Effector memory CD8-positive, alpha-beta T cell (primary cell): ENCODE results near the gene ASF1A.
A peak's percentile ranks its signal among the peaks of the same experiment; 100 is the strongest.

Source experiments
- ATAC-seq: fragments of 150-1000 bp; cut with Tn5 transposase; replicated peaks from 2 replicates; pipeline ENCODE4 v1.10.0; 2021; ENCODE audit warnings: mild to moderate bottlenecking, moderate library complexity
- DNase-seq, 3 experiments: peaks; one replicate each; pipeline ENCODE4 v3.0.0; 2021
- H3K27ac Mint-ChIP-seq, 2 donors: one replicate each; pipeline ENCODE4 v1.8.0; 2022; ENCODE audit warnings: mild to moderate bottlenecking in 2 of 2, mixed read lengths in 2 of 2, moderate library complexity in 2 of 2
- H3K27me3 Mint-ChIP-seq, 2 donors: one replicate each; pipeline ENCODE4 v1.8.0; 2022; ENCODE audit warnings: mixed read lengths in 2 of 2
- H3K36me3 Mint-ChIP-seq: one replicate; pipeline ENCODE4 v1.8.0; 2022; ENCODE audit warnings: mild to moderate bottlenecking, moderate library complexity, mixed read lengths; ENCODE audit not compliant: insufficient read depth
- H3K4me1 Mint-ChIP-seq, 2 donors: one replicate each; pipeline ENCODE4 v1.8.0; 2022; ENCODE audit warnings: low read depth in 2 of 2, mixed read lengths in 2 of 2
- H3K4me3 Mint-ChIP-seq, 2 donors: one replicate each; pipeline ENCODE4 v1.8.0; 2022; ENCODE audit warnings: mild to moderate bottlenecking in 2 of 2, mixed read lengths in 2 of 2, moderate library complexity in 2 of 2
- H3K9me3 Mint-ChIP-seq, 2 donors: one replicate each; pipeline ENCODE4 v1.8.0; 2022; ENCODE audit warnings: mixed read lengths in 2 of 2

ASF1A gene

DNA sequence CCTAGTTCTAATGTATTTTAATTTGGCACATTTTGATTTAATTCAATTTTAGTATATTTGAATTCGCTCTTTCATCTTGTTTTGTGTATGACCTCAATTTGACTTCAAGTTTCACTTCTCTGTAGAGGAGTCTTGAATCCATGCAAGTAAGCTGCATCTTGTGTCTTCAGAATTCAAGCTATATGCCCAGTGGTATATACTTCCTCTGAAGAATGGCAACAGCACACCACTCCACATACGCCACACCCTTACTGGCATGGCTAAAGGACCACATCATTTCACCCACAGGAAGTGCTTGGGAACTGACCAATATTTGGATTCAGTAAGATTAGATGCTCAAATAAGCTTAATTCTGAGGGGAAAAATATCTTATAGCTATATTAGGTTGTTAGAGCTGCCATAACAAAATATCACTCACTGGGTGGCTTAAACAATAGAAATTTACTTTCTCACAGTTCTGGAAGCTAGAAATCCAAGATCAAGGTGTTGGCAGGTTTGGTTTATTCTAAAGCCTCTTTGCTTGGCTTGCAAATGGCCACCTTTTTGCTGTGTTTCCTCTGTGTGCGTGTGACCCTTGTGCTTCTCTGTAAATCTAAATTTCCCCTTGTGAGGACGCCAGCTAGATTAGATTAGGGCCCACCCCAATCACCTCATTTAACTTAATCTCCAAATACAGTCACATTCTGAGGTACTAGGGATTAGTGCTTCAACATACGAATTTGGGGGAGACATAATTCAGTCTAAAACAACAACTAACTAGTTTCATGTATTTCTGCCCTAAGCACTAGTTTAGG is 2.8 kb upstream of the ASF1A start:
- H3K27ac Mint-ChIP-seq: peak overlapping the region; percentile 97 to 98
- no peaks in the 10 kb centered on the region for H3K9me3 Mint-ChIP-seq
- ATAC-seq: no peak
- H3K4me3 Mint-ChIP-seq: peak overlapping the region; percentile 98 to 100
- DNase-seq: no peak
- H3K4me1 Mint-ChIP-seq: peaks cover 44 to 60% of the 10 kb centered on the region in 2 donors
- peaks cover 32% of the 10 kb centered on the region for H3K36me3 Mint-ChIP-seq
- H3K27me3 Mint-ChIP-seq: no peaks in the 10 kb centered on the region

DNA sequence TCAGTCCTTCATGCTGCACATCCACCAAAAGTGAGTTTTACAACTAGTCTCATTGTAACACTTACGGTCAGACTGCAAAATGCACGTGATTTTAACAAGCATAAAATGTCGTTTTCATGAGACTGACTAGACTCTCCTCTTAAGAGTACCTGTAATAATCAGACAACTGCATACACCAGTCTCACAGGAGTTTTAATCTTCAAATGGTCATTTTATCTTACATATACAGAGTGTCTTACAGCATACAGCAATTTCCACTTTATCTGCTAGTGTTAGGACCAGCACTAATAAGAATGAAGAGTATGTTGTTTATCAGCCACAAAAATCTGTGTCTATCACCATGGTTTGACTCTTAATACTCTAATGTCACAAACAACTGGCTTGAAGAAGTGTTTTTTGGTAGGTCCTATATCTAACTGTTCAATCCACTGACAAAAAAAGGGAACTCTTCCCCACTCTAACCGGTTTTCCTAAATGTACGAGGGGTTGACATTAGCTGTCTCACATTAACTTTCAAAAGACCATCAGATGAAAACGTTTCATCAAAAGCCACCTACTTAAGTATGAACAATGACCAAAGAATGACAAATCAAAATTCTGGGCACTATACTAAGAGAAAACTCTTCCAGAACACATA is 1.5 kb upstream of the ASF1A start:
- H3K9me3 Mint-ChIP-seq: no peaks in the 10 kb centered on the region
- H3K4me3 Mint-ChIP-seq: peak overlapping the region; percentile 98 to 100
- H3K4me1 Mint-ChIP-seq: peaks cover 39 to 53% of the 10 kb centered on the region in 2 donors
- peaks cover 29% of the 10 kb centered on the region for H3K36me3 Mint-ChIP-seq
- H3K27ac Mint-ChIP-seq: peak overlapping the region; percentile 97 to 98
- no peak for ATAC-seq
- no peak for DNase-seq
- H3K27me3 Mint-ChIP-seq: no peaks in the 10 kb centered on the region

DNA sequence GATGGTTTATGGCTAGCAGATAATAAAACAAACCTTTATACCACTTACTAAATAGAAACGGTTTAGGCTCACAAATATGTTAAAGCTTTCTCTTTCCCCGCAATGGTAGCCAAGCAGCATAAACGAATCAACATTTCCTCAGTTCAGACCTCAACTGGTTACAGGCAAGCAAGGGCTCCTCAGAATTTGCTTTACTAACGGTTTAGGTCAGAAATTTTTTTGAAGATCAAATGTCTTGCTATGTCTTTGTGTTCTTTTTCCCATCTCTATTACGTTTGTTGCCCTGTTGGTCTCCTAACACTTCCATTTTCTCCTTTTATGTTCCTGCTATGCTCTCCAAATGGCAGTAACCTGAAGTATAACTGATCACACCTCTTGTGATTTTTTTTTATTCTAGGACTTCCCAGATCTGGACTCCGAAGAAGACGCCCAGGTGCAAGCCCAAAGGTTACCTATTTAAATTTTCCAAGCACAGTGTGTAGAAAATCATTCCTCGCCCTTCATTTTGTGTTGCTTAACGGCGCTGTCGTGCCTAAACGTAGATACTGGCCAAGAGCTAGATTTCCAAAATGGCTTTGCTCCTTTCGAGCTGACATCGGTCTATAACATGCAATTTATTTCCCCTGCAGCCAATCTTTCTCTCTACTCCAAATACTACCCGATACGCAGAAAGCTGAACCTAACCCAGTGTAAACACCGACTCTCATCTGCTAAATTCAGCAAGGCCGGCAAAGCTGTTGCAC is 717 bp upstream of the ASF1A start:
- Mint-ChIP-seq H3K36me3 (peaks cover 29% of the 10 kb centered on the region), H3K4me1 (peaks cover 41 to 56% of the 10 kb centered on the region in 2 donors), H3K4me3 (peak overlapping the region; percentile 98 to 100), H3K9me3 (no peaks in the 10 kb centered on the region), H3K27ac (peak overlapping the region; percentile 97 to 98), H3K27me3 (no peaks in the 10 kb centered on the region)
- DNase-seq: peak in 2 of 3 experiments; percentile 51 to 57
- peak; percentile 48 for ATAC-seq

DNA sequence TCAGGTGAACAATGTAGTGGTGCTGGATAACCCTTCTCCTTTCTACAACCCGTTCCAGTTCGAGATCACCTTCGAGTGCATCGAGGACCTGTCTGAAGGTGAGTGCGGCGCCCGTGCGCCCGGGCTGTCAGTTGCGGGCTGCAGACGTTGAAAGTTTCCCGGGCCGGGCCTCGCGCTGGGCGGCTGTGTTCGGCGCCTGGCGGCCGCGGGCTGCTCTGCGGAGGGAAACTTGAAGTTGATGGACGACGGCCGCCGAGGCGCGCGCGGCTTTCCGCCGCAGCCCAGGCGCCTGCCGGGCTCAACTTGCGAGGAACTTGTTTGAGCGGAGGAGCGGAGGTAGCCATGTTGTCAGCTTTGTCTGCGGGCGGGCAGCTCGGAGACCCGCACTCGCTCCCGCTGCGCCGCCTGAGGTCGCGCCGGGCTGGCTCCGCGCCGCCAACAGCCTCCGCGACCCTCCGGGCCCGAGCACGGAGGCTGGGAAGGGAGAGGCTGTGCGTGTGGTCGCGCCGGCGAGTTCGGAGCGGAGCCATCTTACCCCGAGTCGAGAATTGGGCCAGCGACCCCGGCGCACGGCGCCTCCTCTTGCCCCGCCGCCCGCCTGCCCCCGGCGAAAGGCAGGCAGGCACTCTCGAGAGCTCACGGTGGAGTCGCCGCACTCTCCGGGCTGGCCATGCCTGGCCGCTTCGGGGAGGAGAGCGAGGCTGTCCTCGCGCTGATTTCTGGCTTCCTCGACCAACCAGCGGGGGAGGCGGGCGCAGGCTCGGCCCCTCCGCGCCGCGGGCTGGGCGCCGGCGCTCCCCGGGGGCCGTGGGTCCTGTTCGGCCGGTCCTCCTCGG is 691 bp downstream of the ASF1A start:
- Mint-ChIP-seq H3K36me3 (peaks cover 29% of the 10 kb centered on the region), H3K9me3 (no peaks in the 10 kb centered on the region), H3K4me1 (peaks cover 43 to 54% of the 10 kb centered on the region in 2 donors), H3K27me3 (no peaks in the 10 kb centered on the region), H3K27ac (peak overlapping the region; percentile 97 to 98), H3K4me3 (peak overlapping the region; percentile 98 to 100)
- DNase-seq: peak; percentile 59 to 67 (median 66)
- ATAC-seq: peak; percentile 45

DNA sequence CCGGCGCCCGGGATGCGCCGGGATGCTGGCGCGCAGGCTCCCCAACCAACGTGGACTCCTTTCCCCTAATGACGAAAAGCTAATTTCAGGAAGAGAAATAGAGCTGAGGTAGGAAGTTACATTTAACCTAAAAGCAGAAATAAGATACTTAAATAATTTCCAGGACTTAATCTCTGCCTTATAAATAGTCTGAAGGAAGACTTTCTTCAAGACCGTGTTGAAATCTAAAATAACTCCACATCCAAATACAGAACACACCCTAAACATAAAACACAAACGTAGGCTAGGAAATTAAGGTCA is 1.3 kb downstream of the ASF1A start:
- Mint-ChIP-seq H3K36me3 (peaks cover 29% of the 10 kb centered on the region), H3K4me3 (peak overlapping the region; percentile 57 to 100), H3K27ac (peak overlapping the region in 1 of 2 donors; percentile 98), H3K9me3 (no peaks in the 10 kb centered on the region), H3K27me3 (no peaks in the 10 kb centered on the region), H3K4me1 (peaks cover 45 to 58% of the 10 kb centered on the region in 2 donors)
- ATAC-seq: no peak
- no peak for DNase-seq

DNA sequence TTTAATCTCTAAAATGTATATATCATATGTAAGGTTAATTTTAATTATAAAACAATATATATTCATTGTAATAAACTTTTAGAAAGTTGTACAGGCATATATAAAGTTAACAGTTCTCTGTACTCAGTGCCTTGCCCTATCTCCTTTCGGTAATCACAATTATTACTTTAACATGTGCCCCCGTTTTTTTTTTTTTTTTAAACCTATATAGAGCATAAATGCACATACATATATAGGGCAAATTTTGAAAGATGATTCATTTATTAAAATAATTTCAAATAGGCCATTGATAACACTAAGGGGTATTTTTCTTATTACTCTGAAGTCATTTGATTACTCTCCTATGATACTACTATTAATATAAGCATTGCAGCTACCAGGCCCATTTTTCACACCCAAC is 1.9 kb downstream of the ASF1A start:
- Mint-ChIP-seq H3K27me3 (no peaks in the 10 kb centered on the region), H3K9me3 (no peaks in the 10 kb centered on the region), H3K4me3 (peak overlapping the region; percentile 57 to 100), H3K36me3 (peaks cover 34% of the 10 kb centered on the region), H3K4me1 (peaks cover 48 to 64% of the 10 kb centered on the region in 2 donors), H3K27ac (peak overlapping the region; percentile 55 to 98)
- DNase-seq (no peak), ATAC-seq (no peak)

DNA sequence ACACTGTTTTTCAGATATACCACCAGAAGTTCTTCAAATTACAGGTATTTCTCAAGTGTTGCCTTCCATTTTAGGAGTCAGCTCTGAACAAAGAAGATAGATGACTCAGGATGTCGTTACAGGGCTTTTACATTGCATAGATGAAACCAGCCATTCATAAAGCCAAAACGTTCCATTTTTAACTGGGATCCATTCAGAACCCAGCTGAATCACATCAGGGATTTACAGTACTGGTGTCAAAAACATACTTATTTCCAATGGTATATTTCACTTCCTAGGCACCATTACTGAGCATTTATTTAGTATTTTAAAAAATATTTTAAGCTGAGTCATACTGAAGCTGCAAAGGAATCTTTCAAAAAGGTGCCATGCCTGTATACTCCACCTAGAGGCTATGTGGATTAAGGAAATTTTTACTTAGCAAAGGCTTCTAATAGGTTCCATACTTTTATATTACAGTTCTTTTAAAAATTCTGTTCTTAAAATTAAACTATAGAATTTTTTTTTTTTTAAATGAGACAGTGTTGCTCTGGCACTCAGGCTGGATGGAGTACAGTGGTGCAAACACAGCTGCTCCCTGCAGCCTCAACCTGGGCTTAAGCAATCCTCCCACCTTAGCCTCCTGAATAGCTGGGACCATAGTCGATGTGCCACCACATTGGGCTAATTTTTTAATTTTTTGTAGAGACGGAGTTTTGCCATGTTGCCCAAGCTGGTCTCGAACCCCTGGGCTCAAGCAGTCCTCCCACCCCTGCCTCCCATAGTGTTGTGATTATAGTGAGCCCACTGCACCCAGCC is 2.6 kb downstream of the ASF1A start:
- Mint-ChIP-seq H3K4me1 (peaks cover 43 to 62% of the 10 kb centered on the region in 2 donors), H3K27me3 (no peaks in the 10 kb centered on the region), H3K27ac (peak overlapping the region; percentile 55 to 98), H3K36me3 (peaks cover 38% of the 10 kb centered on the region), H3K9me3 (no peaks in the 10 kb centered on the region), H3K4me3 (peak overlapping the region; percentile 57 to 100)
- DNase-seq (no peak), ATAC-seq (no peak)

DNA sequence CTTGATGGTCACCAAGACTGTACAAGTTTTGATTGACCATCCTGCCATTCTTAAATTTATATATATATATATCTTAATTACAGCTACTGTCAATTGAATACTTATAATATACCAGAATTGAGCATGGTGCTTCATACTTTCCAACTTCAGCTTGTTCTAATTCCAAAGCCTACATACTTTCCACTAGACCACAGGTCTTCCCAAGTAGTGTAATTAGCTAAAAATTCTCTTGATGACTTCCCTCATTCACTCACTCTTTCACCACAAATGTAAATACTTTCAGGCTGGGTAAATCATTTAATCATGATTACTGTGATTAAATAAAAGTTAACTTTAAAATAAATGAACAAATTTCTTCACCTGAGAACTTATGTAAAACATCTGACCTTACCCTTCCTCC is 3.4 kb downstream of the ASF1A start:
- Mint-ChIP-seq H3K9me3 (no peaks in the 10 kb centered on the region), H3K4me1 (peaks cover 35 to 57% of the 10 kb centered on the region in 2 donors)

DNA sequence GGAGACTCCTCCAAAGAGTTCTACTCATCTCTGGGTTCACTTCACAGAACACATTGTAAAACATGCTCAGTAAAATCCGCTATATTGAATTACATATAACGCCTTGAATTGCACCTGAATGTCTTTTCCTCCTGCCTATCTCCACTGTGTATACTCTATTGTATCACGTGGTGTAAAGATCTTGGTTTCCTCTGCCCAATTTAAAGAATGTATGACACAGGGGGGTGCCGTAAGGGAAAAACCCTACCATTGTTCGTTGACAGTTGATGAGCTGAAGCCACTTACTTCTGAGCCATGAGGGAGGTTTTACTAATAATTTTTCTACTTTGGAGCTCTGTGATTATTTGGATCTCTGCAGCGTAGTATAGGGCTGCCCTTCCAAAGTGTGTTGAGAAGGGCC is 6.0 kb downstream of the ASF1A start:
- DNase-seq: no peak
- no peaks in the 10 kb centered on the region for H3K27me3 Mint-ChIP-seq
- peaks cover 39 to 56% of the 10 kb centered on the region in 2 donors for H3K4me1 Mint-ChIP-seq
- no peaks in the 10 kb centered on the region for H3K9me3 Mint-ChIP-seq
- H3K36me3 Mint-ChIP-seq: peaks cover 39% of the 10 kb centered on the region
- ATAC-seq: peak; percentile 58
- peak overlapping the region; percentile 74 to 89 for H3K27ac Mint-ChIP-seq
- peak overlapping the region; percentile 14 to 58 for H3K4me3 Mint-ChIP-seq

More for the DNA sequence above, 3.4 kb downstream of the ASF1A start:
- Mint-ChIP-seq H3K27me3 (no peaks in the 10 kb centered on the region), H3K36me3 (peaks cover 44% of the 10 kb centered on the region), H3K27ac (no peak overlapping the region), H3K4me3 (peak overlapping the region in 1 of 2 donors; percentile 22)
- ATAC-seq: no peak
- DNase-seq: no peak

DNA sequence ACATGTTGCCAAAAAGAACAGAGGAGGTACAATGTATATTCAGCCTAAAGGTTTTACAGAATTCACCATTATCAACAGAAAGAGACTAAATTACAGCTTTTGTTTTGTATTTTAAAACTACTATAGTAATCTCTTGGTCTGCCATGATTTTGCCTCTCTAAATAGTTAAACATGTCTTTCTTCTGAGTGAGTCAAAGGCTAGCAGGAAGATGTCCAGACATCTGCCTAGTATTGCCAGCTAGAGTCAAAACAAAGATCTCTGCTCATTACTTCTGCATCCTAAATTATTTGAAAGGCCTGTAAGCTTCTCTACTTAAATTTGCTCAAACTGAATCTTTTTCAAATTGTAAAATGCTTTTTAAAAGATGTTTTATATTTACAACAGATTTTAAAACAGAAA is 8.8 kb downstream of the ASF1A start:
- DNase-seq: no peak
- Mint-ChIP-seq H3K27ac (peak overlapping the region; percentile 29 to 81), H3K36me3 (peaks cover 50% of the 10 kb centered on the region), H3K4me1 (peaks cover 40 to 47% of the 10 kb centered on the region in 2 donors), H3K27me3 (no peaks in the 10 kb centered on the region), H3K4me3 (no peak overlapping the region), H3K9me3 (no peaks in the 10 kb centered on the region)
- ATAC-seq: no peak

DNA sequence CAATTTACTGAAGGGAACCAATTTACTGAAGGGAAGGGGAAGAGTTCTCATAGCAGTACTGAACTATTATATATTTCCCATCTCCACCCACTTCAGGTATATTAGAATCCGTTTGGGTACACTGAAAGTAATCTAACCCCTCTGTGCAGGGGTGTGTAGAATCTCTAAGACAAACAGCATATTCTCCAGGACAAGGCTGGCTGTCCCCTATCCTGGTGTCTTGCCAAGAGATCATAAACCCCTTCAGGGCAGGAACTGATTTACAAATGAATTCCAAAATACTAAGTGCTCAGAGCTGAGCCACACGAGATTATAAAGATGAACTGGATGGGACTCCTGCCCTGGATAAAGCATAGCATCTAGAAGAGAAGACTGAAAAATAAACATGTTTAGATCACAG is 9.2 kb downstream of the ASF1A start:
- no peaks in the 10 kb centered on the region for H3K9me3 Mint-ChIP-seq
- peak overlapping the region; percentile 29 to 81 for H3K27ac Mint-ChIP-seq
- H3K27me3 Mint-ChIP-seq: no peaks in the 10 kb centered on the region
- peaks cover 54% of the 10 kb centered on the region for H3K36me3 Mint-ChIP-seq
- H3K4me1 Mint-ChIP-seq: peaks cover 38 to 46% of the 10 kb centered on the region in 2 donors
- no peak for DNase-seq
- ATAC-seq: no peak
- H3K4me3 Mint-ChIP-seq: no peak overlapping the region

DNA sequence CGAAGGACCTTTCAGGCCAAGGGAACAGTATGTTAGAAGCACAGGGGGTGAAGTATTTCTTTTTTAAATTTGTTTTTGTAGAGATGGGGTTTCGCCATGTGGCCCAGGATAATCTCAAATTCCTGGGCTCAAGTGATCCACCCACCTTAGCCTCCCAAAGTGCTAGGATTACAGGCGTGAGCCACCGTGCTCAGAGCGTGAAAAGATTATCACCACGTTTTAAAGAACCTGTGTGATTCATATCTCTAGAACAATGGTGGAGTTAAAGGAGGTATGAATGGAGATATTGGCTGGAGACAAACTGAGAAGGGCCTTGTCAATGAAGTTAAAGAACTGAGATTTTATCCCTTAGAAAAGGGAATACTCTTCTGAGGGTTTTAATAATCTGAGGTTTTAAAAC is 9.7 kb downstream of the ASF1A start:
- no peak overlapping the region for H3K4me3 Mint-ChIP-seq
- H3K27ac Mint-ChIP-seq: peak overlapping the region; percentile 29 to 81
- ATAC-seq: no peak
- H3K9me3 Mint-ChIP-seq: no peaks in the 10 kb centered on the region
- peaks cover 35 to 44% of the 10 kb centered on the region in 2 donors for H3K4me1 Mint-ChIP-seq
- H3K27me3 Mint-ChIP-seq: no peaks in the 10 kb centered on the region
- no peak for DNase-seq
- peaks cover 59% of the 10 kb centered on the region for H3K36me3 Mint-ChIP-seq
